HFFc6 (cell line): Measurements from ENCODE around the gene PPM1D. TPM values are rescaled to one million over a fixed set of nuclear protein-coding genes. Genes with fewer than 3 reads are reported as not detected.

ENCODE experiments used
- DNase-seq: peaks from one replicate; pipeline ENCODE4 v3.0.0-alpha.2; 2018
- H3K27ac Mint-ChIP-seq: 2 replicates; pipeline ENCODE4 v1.8.0; 2020; ENCODE audit warnings: mild to moderate bottlenecking, mixed read lengths
- H3K27me3 Mint-ChIP-seq: 2 replicates; pipeline ENCODE4 v1.8.0; 2021; ENCODE audit warnings: mild to moderate bottlenecking, moderate library complexity, mixed read lengths; ENCODE audit not compliant: insufficient read depth
- H3K36me3 Mint-ChIP-seq: 2 replicates; pipeline ENCODE4 v1.8.0; 2021; ENCODE audit warnings: low read depth, mixed read lengths
- H3K4me1 Mint-ChIP-seq: 2 replicates; pipeline ENCODE4 v1.8.0; 2020; ENCODE audit warnings: low read depth, mixed read lengths
- H3K4me3 Mint-ChIP-seq: 2 replicates; pipeline ENCODE4 v1.8.0; 2020; ENCODE audit warnings: mild to moderate bottlenecking, moderate library complexity, mixed read lengths
- H3K9me3 Mint-ChIP-seq: 2 replicates; pipeline ENCODE4 v1.8.0; 2020; ENCODE audit warnings: mild to moderate bottlenecking, mixed read lengths
- CTCF ChIP-seq: fragments of 200-600 bp; sonication (generic); IDR thresholded peaks from 2 replicates; pipeline ENCODE4 v1.5.0; 2021; ENCODE audit warnings: antibody characterized with exemption, mild to moderate bottlenecking
- total RNA-seq, 6 experiments: library from RNA; stranded (reverse); fragmentation: NEBNext Ultra II Directional; extraction: Animal tissue kit (Norgen Biotek cat#: 25700); gene quantifications; 2 replicates in 1 of 6; 3 replicates in 5 of 6; pipeline ENCODE4 v1.2.3, GENCODE V29; 2021

Gene PPM1D
- total RNA-seq, 6 experiments from 2014 or later: 13.3 to 14.2 (median 13.5) TPM

- peaks cover 37% of the 10 kb centered on the region for H3K4me1 Mint-ChIP-seq
Observed at GRCh38 chr17:60679287-60679686, 79.3 kb downstream of the PPM1D start.

GRCh38 chr17:60680754-60681153 is 80.8 kb downstream of the PPM1D start:
- H3K27ac Mint-ChIP-seq: no peak overlapping the region
- H3K4me1 Mint-ChIP-seq: peaks cover 35% of the 10 kb centered on the region
- no peak for TF ChIP-seq CTCF
- H3K4me3 Mint-ChIP-seq: no peak overlapping the region
- DNase-seq: no peak
- peaks cover 9% of the 10 kb centered on the region for H3K36me3 Mint-ChIP-seq
- H3K9me3 Mint-ChIP-seq: no peaks in the 10 kb centered on the region
- H3K27me3 Mint-ChIP-seq: peaks cover 2% of the 10 kb centered on the region; the same call in 1 of the 2 replicates

More at GRCh38 chr17:60679287-60679686, 79.3 kb downstream of the PPM1D start:
- TF ChIP-seq CTCF: no peak
- no peaks in the 10 kb centered on the region for H3K9me3 Mint-ChIP-seq
- no peak overlapping the region for H3K4me3 Mint-ChIP-seq
- no peak overlapping the region for H3K27ac Mint-ChIP-seq
- no peak for DNase-seq
- H3K27me3 Mint-ChIP-seq: peaks cover 4% of the 10 kb centered on the region; the same call in 1 of the 2 replicates
- H3K36me3 Mint-ChIP-seq: peaks cover 5% of the 10 kb centered on the region; the same call in 1 of the 2 replicates

- Mint-ChIP-seq H3K4me1 (peaks cover 11% of the 10 kb centered on the region), H3K27me3 (no peaks in the 10 kb centered on the region), H3K9me3 (no peaks in the 10 kb centered on the region), H3K27ac (no peak overlapping the region), H3K4me3 (no peak overlapping the region), H3K36me3 (peaks cover 9% of the 10 kb centered on the region)
- no peak for TF ChIP-seq CTCF
- DNase-seq: no peak
Observed at GRCh38 chr17:60685437-60685836, 85.4 kb downstream of the PPM1D start.

GRCh38 chr17:60695960-60696359 is 96.0 kb downstream of the PPM1D start:
- H3K4me1 Mint-ChIP-seq: peaks cover 18% of the 10 kb centered on the region
- no peak overlapping the region for H3K4me3 Mint-ChIP-seq
- peak; percentile 37 for DNase-seq
- peak overlapping the region; percentile 55 for H3K27ac Mint-ChIP-seq
- no peak for TF ChIP-seq CTCF
- H3K9me3 Mint-ChIP-seq: no peaks in the 10 kb centered on the region
- peaks cover 10% of the 10 kb centered on the region; the same call in 1 of the 2 replicates for H3K36me3 Mint-ChIP-seq
- H3K27me3 Mint-ChIP-seq: no peaks in the 10 kb centered on the region

GRCh38 chr17:60699090-60699489 is 99.1 kb downstream of the PPM1D start:
- no peak for TF ChIP-seq CTCF
- Mint-ChIP-seq H3K27me3 (no peaks in the 10 kb centered on the region), H3K9me3 (no peaks in the 10 kb centered on the region), H3K4me1 (peaks cover 18% of the 10 kb centered on the region), H3K36me3 (peaks cover 5% of the 10 kb centered on the region; the same call in 1 of the 2 replicates), H3K27ac (no peak overlapping the region), H3K4me3 (no peak overlapping the region)
- no peak for DNase-seq

- H3K36me3 Mint-ChIP-seq: no peaks in the 10 kb centered on the region
- TF ChIP-seq CTCF: no peak
- H3K27ac Mint-ChIP-seq: no peak overlapping the region
- no peak overlapping the region for H3K4me3 Mint-ChIP-seq
- no peaks in the 10 kb centered on the region for H3K9me3 Mint-ChIP-seq
- DNase-seq: no peak
- no peaks in the 10 kb centered on the region for H3K4me1 Mint-ChIP-seq
- no peaks in the 10 kb centered on the region for H3K27me3 Mint-ChIP-seq
Observed at GRCh38 chr17:60704170-60704569, 104.2 kb downstream of the PPM1D start.
